GM18870 (cell line): ENCODE measurements around the gene SLC35F5.
"Not testable (repeated sequence)": the region's sequence is repeated elsewhere in the genome, so short reads cannot be mapped to it uniquely, and the experiment has no call there.

Experiments used
- ATAC-seq: cut with Tn5 transposase; IDR thresholded peaks from one replicate; pipeline ENCODE4 v1.9.1; 2021; ENCODE audit warnings: moderate library complexity; ENCODE audit not compliant: unreplicated experiment

SLC35F5 gene

DNA sequence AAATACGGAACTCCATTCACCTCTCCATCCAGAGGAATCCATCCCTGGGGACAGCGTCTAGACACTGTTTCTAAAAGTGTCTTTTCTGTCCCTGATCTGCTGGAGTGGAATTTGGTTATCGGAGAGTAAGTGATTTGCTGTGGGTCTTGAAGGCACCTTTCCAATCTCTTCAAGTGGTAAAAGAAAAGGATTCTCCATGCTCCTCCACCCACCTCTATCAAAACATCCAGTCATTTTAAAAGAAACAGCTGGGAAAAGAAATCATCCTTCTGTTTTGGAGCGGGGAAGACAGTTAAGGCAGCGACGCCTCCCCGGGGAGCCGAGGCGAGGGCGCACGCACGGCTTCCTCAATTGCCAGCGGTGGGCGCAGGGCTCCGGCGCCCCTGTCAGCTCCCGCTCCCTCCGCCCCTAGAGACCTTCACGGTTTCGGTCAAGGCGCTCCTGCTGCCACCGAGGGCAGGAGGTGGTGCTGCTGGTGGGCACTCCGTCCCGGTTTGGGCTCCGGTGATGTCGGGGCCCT lies 547 bp downstream of the SLC35F5 start:
- peak; percentile 30 for ATAC-seq

DNA sequence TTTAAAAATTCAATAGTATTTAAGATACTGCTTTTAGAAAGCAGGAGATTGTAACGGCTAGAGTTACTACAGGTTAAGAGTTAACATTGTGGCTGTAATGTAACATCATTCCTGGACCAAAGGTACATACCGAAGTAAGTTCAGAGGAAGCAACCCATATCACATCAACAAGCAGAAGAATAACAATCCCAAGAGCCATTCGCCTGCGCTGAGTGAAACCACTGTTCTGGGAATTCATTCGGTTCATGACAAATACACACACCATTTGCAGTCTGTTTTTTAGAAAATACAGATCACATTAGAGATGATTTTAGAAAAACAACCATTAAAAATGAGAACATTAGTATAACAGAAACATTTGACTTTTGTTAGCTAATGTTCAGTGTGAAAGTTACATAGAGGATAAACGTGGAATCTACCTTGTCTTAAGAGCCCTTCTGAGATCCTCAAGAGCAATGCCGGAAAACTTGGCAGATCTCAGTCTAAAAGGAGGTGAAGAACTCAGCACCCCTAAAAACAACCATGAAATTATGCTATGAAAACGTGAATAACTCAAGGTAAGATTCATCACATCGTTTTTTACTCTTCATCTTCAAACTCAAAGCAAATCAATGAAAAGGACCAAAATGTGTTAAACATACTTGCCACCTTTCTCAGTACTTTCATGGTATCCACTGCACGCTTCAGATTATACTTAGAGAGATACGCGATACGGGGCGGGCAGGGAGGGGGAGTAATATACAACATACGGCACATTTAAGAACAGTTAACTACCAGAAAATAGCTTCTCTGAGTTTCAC lies 1.2 kb downstream of the SLC35F5 start:
- no peak for ATAC-seq

DNA sequence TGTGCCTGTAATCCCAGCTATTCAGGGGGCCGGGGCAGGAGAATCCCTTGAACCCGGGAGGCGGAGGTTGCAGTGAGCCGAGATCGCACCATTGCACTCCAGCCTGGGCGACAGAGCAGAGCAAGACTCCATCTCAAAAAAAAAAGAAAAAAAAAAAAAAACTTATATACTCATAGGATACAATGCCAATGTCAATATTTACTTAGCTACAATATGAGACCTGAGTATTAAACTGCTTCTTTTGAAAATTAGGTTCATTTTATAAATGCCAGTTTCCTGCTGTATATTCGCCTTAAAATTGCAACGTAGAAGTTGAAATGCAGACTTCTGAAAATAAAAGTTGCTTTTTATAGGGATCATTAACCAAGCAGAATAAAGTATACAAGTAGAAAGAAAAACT lies 2.3 kb downstream of the SLC35F5 start:
- no peak for ATAC-seq

- no peak for ATAC-seq
Observed at GRCh38 chr2:113750385-113750784, 6.1 kb downstream of the SLC35F5 start.

DNA sequence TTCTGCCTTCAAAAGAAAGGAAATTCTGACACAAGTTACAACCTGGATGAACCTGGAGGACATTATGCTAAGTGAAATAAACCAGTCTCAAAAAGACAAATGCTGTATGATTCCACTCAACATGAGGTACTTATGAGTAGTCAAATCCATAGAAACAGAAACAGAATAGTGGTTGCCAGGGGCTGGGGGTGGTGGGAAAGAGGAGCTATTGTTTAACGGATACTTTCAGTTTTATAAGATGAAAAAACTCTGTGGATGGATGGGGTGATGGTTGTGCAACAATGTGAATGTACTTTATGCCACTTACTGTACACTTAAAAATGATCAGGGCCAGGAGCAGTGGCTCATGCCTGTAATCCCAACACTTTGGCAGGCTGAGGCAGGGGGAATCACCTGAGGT lies 15.4 kb downstream of the SLC35F5 start:
- no peak for ATAC-seq

- no peak for ATAC-seq
Observed at GRCh38 chr2:113739849-113740248, 16.6 kb downstream of the SLC35F5 start.

DNA sequence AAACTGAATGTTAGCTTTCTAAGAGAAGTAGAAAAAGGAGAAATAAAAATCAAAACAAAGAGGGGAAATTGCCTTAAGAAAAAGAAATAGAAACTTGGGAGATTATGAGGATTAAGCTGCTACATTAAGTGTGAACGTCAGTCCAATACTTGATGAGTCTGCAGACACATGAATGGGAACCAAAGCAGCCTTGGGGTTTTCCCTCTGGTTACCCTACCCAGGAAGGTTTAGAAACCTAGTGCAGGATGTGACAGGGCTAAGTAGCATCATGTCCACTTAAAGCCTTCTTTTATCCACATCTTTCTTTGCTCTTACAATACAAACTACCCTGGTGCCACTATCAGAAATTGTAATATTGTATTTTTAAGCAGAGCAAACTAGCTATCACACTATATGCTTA lies 22.3 kb downstream of the SLC35F5 start:
- ATAC-seq: peak; percentile 95

DNA sequence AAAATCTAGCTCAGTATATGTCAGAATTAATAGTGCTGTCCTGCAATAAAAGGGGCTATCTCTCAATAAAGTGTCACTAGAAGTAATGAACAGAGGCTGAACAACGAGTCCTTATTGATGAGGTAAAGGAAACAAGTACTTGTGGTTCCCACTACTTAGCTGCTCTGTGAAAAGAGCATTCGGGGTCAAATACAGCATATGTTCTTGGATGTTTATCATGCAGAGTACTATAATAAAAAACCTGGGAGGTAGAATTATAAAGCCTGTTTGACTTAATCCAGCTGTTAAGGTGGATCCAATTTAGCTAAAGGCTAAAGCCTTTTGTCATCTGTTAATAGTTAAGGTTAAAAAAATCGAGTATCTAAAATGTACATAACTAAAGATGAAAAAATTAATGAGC lies 32.4 kb downstream of the SLC35F5 start:
- ATAC-seq: no peak

DNA sequence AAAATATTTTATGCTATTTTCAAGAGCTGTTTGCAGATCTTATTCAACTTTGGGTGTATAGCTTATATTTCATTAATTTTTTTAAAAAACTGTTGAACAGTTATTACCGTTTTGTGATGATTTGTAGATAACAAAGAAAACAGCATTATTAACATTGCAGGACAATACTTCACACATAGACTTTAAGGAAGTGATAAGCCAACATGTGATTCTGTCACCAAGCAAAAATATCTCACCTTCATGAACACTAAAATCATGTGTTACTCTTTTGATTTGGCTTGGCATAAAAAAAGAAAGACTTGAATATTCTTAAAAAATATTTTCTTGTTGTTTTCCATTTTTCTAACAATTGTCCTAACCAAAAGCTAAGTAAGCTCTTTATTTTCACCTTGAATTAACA lies 33.0 kb downstream of the SLC35F5 start:
- ATAC-seq: no peak

DNA sequence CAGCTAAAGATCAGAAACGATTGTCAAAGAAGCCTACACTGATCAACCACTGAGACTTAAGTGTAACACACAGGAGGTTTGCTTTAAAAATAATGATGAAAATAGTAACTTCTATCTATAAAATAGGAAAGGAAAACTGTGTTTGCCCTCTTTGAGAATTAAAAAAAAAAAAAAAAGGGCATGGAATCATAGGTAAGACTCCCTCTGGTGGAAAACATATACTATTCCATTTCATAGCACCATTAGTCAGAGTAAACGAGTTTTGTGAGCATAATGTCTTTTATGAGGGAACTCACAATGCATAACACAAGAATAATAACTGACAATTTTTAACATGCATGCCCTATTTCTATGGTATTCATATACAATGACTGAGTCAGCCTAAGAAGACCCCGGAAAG lies 36.3 kb downstream of the SLC35F5 start:
- ATAC-seq: no peak

DNA sequence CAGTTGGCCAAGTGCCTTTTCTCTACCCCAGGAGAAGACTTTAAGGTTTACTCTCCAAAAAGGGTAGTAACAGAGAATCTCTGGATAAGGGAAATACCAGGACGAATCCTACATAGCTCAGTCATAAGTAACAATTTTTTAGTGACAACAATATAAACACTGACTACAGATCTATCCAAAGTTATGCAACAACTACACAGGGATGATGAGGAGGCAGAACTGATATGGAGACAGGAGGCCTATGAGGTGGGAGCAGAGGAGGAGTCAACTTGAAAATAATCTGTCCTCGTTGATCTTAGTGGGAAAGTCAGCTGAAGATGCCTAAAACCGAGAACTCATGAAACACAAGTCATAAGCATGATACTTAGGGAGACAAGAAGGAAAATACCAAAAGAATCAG lies 40.2 kb downstream of the SLC35F5 start:
- ATAC-seq: no peak

DNA sequence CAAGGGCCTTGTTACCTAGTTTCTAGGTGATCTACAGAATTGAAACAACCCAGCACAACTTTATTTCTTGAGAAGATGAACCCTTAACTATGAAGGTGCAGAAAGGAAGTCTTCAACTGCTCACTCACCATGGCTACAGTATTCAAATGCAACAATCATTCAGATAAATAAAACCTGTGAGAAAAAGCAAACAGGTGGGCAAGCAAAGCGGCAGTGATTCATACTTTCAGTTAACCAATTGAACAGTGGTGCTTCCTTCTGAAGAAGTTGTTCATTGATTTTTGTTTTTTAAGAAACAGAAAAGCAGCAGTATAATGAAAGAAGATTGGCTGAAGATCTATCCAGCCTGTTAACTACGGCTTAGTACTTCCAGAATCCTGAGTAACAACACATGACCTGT lies 43.5 kb downstream of the SLC35F5 start:
- ATAC-seq: no peak

GRCh38 chr2:113711851-113712250 lies 44.6 kb downstream of the SLC35F5 start:
- no peak for ATAC-seq

- ATAC-seq: no peak
Observed at GRCh38 chr2:113709022-113709421, 47.4 kb downstream of the SLC35F5 start.

DNA sequence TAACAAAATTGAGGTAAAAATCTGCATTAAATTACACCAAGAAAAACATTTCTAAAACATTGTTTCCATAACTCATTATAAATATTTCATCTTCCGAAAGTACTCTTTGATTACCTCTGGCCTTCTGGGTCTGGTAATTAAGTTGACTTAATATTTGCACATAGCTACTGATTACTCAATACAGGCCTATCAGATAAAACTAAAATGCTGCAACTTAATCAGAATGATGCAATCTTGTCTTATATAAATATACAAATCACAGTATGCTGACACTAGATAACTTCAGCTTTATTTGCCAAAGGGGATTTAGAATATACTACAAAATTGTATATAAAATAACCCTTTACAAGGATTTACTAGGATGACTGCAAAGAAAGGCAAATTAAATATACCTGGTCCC lies 49.3 kb downstream of the SLC35F5 start:
- no peak for ATAC-seq

DNA sequence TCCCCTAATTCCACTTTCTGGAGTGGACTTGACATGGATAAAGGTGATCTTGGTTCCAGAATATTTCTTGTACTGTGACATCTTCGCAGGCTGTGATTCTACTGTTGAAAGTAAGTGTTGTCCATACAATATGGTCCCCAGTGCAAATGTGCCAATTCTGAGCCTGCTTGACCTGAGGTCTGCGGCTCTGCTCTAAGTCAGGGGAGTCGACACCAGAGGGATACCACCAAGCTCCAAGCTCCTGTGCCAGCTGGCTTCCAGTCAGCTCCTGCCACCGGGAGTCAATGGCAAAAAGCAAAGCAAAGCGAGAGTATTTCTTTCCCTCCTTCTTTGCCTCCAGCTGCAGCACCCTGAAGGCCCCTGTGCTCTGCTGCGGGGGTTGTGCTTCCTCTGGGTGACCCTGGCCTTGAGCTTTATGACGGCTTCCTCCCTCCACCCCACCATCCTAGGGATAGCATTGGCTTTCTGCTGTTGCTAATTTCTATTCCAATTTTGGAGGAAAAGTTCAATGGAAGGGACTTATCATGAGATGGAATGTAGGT lies 50.4 kb downstream of the SLC35F5 start:
- ATAC-seq: no peak

DNA sequence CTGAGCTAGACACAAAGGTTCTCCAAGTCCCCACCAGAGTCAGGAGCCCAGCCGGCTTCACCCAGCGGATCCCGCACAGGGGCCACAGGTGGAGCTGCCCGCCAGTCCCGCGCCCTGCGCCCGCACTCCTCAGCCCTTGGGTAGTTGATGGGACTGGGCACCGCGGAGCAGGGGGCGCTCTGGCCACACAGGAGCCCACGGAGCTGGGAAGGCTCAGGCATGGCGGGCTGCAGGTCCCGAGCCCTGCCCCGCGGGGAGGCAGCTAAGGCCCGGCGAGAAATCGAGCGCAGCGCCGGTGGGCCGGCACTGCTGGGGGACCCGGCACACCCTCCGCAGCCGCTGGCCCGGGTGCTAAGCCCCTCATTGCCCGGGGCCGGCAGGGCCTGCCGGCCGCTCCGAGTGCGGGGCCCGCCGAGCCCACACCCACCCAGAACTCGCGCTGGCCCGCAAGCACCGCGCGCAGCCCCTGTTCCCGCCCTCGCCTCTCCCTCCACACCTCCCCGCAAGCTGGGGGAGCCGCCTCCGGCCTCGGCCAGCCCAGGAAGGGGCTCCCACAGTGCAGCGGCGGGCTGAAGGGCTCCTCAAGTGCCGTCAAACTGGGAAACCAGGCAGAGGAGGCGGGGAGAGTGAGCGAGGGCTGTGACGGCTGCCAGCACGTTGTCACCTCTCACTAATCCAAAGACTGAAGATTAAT lies 52.0 kb downstream of the SLC35F5 start:
- not testable (repeated sequence) for ATAC-seq

DNA sequence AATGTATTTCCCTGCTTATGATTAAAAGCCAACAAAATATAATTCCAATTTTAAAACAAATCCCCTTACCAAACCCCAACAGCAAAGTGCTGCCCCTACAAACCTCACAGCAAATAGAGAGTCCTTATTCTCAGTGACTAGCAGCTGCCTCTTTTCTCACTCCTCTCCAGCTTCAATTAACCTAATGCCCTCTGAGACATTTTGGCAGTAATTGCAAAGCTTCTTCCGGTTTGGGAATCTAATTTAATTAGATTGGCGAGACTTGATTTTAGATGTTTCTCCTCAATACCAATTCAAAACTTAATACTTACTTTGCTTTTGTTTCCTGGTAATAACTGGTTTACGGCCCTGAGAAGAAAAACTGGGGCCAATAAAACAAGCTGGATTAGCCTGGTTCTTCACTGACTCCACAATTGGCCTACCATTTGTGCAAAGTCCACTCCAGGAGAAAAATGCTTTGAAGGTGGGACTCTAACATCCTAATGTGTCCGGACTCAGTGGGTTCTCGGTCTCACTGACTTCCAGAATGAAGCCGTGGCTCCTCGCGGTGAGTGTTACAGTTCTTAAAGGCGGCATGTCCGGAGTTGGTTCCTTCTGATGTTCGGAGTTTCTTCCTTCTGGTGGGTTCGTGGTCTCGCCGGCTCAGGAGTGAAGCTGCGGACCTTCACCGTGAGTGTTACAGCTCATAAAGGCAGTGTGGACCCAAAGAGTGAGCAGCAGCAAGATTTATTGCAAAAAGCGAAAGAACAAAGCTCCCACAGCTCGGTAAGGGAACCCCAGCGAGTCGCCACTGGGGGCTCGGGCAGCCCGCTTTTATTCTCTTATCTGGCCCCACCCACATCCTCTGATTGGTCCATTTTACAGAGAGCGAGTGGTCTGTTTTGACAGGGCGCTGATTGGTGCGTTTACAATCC lies 52.8 kb downstream of the SLC35F5 start:
- no peak for ATAC-seq

DNA sequence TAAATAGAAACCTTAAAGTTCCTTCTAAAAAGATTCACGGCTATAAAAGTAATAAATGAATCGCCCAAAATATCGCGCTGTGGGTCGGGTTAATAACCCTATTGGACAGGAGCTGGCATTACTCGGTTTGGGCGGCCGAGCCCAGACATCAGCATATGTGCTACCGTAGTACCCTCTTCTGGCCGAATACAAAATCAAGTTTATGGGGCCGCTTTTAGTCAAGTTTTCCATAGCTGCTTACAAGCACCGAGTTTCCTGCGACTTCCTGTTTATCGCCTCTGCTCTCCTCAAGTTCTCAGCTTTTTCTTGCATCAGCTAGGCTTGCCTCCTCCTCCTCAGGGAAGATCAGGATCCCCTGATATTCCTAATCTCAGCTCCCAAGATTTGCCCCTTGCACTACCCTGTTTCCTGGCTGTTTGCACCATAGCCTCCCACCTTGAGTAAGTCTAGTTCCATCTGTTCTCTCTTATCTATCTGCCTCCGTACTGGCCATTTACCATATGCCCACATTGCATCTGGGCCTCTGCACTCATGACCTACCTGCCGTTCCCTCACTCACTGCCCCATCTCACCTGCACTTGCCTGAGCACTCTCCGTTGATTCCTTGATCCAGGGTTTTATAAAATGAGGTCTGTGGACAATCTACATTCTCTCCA lies 56.1 kb downstream of the SLC35F5 start:
- ATAC-seq: peak; percentile 72

DNA sequence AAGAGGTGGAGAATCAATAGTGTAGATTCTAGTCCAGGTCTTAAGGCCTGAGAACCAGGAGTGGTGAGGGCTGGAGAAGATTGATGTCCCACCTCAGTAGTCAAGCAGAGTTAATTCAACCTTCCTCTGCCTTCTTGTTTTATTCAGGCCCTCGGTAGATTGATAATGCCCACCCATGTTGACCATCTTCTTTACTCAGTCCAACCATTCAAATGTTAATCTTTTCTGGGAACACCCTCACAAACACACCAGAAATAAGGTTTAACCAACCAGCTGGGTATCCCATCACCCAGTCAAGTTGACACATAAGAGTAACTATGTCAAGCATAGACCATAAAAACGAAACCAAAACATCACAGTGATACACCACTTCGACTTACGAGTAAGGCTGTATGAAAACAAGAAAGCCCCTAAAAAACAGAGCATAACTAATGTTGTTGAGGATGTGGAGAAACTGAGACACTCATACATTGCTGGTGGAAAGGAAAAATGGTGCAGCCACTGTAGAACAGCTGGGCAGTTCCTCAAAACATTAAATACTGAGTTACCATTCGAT lies 57.5 kb downstream of the SLC35F5 start:
- peak; percentile 67 for ATAC-seq
